Stimulated activated CD4-positive, alpha-beta T cell treated with anti-CD3 and anti-CD28 coated beads, Interleukin-15, amount 100 ng/mL, for 48 hours (primary cell): ENCODE data around the gene MACC1.

Source experiments
- DNase-seq, 2 donors: peaks; one replicate each; pipeline ENCODE4 v3.0.0-alpha.2; 2020; ENCODE audit warnings: low read depth in 2 of 2

MACC1 gene

GRCh38 chr7:20217193-20217948 lies at the start of gene MACC1:
MACC1 (minus strand) TSS chr7:20217384; CDS start chr7:20161862, 55,522 bp downstream.
- no peak for DNase-seq

- no peak for DNase-seq
Measured at GRCh38 chr7:20264623-20265022, 47.4 kb upstream of the MACC1 start.

- no peak for DNase-seq
Measured at GRCh38 chr7:20260223-20260622, 43.0 kb upstream of the MACC1 start.

- no peak for DNase-seq
Measured at GRCh38 chr7:20257212-20257611, 40.0 kb upstream of the MACC1 start.

GRCh38 chr7:20249920-20250319 lies 32.7 kb upstream of the MACC1 start:
- DNase-seq: no peak

GRCh38 chr7:20249376-20249775 lies 32.2 kb upstream of the MACC1 start:
- DNase-seq: no peak

GRCh38 chr7:20246236-20246635 lies 29.1 kb upstream of the MACC1 start:
- DNase-seq: no peak

- no peak for DNase-seq
Measured at GRCh38 chr7:20244334-20245120, 27.3 kb upstream of the MACC1 start.

- DNase-seq: no peak
Measured at GRCh38 chr7:20241911-20242261, 24.7 kb upstream of the MACC1 start.

GRCh38 chr7:20241194-20241910 lies 24.2 kb upstream of the MACC1 start:
- DNase-seq: no peak

- DNase-seq: no peak
Measured at GRCh38 chr7:20240080-20240926, 23.1 kb upstream of the MACC1 start.

- no peak for DNase-seq
Measured at GRCh38 chr7:20238754-20239324, 21.7 kb upstream of the MACC1 start.

GRCh38 chr7:20238194-20238753 lies 21.1 kb upstream of the MACC1 start:
- DNase-seq: no peak

- DNase-seq: no peak
Measured at GRCh38 chr7:20237464-20238193, 20.4 kb upstream of the MACC1 start.

- DNase-seq: no peak
Measured at GRCh38 chr7:20236790-20237189, 19.6 kb upstream of the MACC1 start.

- no peak for DNase-seq
Measured at GRCh38 chr7:20236043-20236442, 18.9 kb upstream of the MACC1 start.

GRCh38 chr7:20235288-20235687 lies 18.1 kb upstream of the MACC1 start:
- DNase-seq: no peak

- no peak for DNase-seq
Measured at GRCh38 chr7:20233362-20233761, 16.2 kb upstream of the MACC1 start.

- no peak for DNase-seq
Measured at GRCh38 chr7:20232848-20233247, 15.7 kb upstream of the MACC1 start.
